Smooth muscle cell (in vitro differentiated cells): ENCODE data around the gene NMS. TPM values are rescaled to one million over a fixed set of nuclear protein-coding genes. Genes with fewer than 3 reads are reported as not detected.

Experiments
- DNase-seq: peaks from one replicate; lab custom pipeline; 2025; ENCODE audit not compliant: unreplicated experiment; lab: John Stamatoyannopoulos, UW
- H2AFZ ChIP-seq: fragments of 200-600 bp; sonication (generic); 2 replicates; pipeline ENCODE4 v1.6.0; 2016; ENCODE audit warnings: antibody characterized with exemption, low read depth, mild to moderate bottlenecking
- H3F3A ChIP-seq: fragments of 200-600 bp; sonication (generic); 2 replicates; pipeline ENCODE4 v1.6.0; 2017; ENCODE audit warnings: antibody characterized with exemption, low read depth
- H3K27ac ChIP-seq: fragments of 200-600 bp; sonication (generic); 2 replicates; pipeline ENCODE4 v1.5.1; 2016; ENCODE audit warnings: low read depth, mild to moderate bottlenecking
- H3K27me3 ChIP-seq: fragments of 200-600 bp; sonication (generic); 2 replicates; pipeline ENCODE4 v1.6.1; 2016; ENCODE audit warnings: low read depth, mild to moderate bottlenecking
- H3K36me3 ChIP-seq: fragments of 200-600 bp; sonication (generic); 2 replicates; pipeline ENCODE4 v1.5.1; 2016; ENCODE audit warnings: low read depth
- H3K4me1 ChIP-seq: fragments of 200-600 bp; sonication (generic); 2 replicates; pipeline ENCODE4 v1.5.1; 2016; ENCODE audit warnings: low read depth
- H3K4me2 ChIP-seq: fragments of 200-600 bp; sonication (generic); 2 replicates; pipeline ENCODE4 v1.6.0; 2016; ENCODE audit warnings: mild to moderate bottlenecking
- H3K4me3 ChIP-seq: fragments of 200-600 bp; sonication (generic); 2 replicates; pipeline ENCODE4 v1.5.1; 2016; ENCODE audit warnings: mild to moderate bottlenecking
- H3K79me2 ChIP-seq: fragments of 200-600 bp; sonication (generic); 2 replicates; pipeline ENCODE4 v1.6.0; 2016; ENCODE audit warnings: low read depth, mild to moderate bottlenecking
- H3K9ac ChIP-seq: fragments of 200-600 bp; sonication (generic); 2 replicates; pipeline ENCODE4 v1.6.0; 2016; ENCODE audit warnings: low read depth
- H3K9me3 ChIP-seq: fragments of 200-600 bp; sonication (generic); replicated peaks from 2 replicates; pipeline ENCODE4 v1.5.1; 2016; ENCODE audit warnings: low read depth
- H4K20me1 ChIP-seq: fragments of 200-600 bp; sonication (generic); 2 replicates; pipeline ENCODE4 v1.6.0; 2016; ENCODE audit warnings: low read depth
- CTCF ChIP-seq: fragments of 200-600 bp; sonication (generic); IDR thresholded peaks from 2 replicates; pipeline ENCODE4 v1.5.1; 2017; ENCODE audit warnings: borderline replicate concordance, mild to moderate bottlenecking, antibody characterized with exemption; ENCODE audit not compliant: insufficient read depth, poor library complexity, severe bottlenecking
- WGBS: methylation state at CpG from one replicate; pipeline ENCODE4 v1.1.7; 2016; ENCODE audit warnings: low lambda C conversion rate; 5-methylcytosine and 5-hydroxymethylcytosine counted together
- polyA plus RNA-seq: library from polyadenylated mRNA; unstranded; fragments of >200 nt; fragmentation: Nextera tagmentation; extraction: Ambion mirVana; gene quantifications from 2 replicates; pipeline ENCODE4 v1.2.1, GENCODE V29; 2016
- total RNA-seq: library from RNA; depleted of rRNA; stranded (reverse); fragments of >200 nt; gene quantifications from 2 replicates; pipeline ENCODE4 v1.2.3, GENCODE V29; 2014

Gene NMS
- total and polyA plus RNA-seq, 2 experiments from 2014 or later = not detected

DNA sequence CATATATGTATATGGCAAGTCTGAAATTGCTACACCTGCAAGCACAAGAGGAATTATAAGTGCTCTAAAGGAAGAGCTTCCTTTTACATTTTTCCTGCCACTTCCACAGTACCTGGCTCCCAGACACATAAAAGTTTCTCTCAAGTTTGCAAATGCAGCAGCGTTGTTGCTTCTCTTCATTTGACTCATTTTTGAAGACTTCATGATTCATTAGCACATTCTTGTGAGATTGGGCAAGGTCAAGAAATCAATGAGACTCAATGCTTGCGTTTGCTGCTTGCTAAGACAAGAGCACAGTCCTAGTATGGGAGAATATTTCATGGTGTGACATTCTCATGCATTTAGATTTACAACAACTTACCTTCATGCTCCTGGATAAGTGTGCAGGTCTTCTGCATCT is 49.9 kb downstream of the NMS start:
- 82% methylated on average over 2 of the region's 2 CpGs for WGBS
- Histone ChIP-seq H2AFZ (no peak overlapping the region), H4K20me1 (no peaks in the 10 kb centered on the region), H3K4me2 (no peak overlapping the region), H3K9ac (no peak overlapping the region), H3K27ac (no peak overlapping the region), H3K36me3 (no peaks in the 10 kb centered on the region), H3F3A (no peaks in the 10 kb centered on the region), H3K79me2 (no peaks in the 10 kb centered on the region), H3K4me1 (no peaks in the 10 kb centered on the region), H3K9me3 (no peaks in the 10 kb centered on the region), H3K4me3 (no peak overlapping the region), H3K27me3 (no peaks in the 10 kb centered on the region)
- DNase-seq = no peak
- no peak for TF ChIP-seq CTCF

GRCh38 chr2:100522430-100522829 is 52.1 kb downstream of the NMS start:
- Histone ChIP-seq H2AFZ (no peak overlapping the region), H3K9me3 (no peaks in the 10 kb centered on the region), H4K20me1 (no peaks in the 10 kb centered on the region), H3K36me3 (no peaks in the 10 kb centered on the region), H3K4me3 (no peak overlapping the region), H3K79me2 (no peaks in the 10 kb centered on the region), H3K4me2 (no peak overlapping the region), H3F3A (no peaks in the 10 kb centered on the region), H3K27ac (no peak overlapping the region), H3K4me1 (no peaks in the 10 kb centered on the region), H3K9ac (no peak overlapping the region), H3K27me3 (no peaks in the 10 kb centered on the region)
- DNase-seq = no peak
- no peak for TF ChIP-seq CTCF
- 81% methylated on average over 1 of the region's 1 CpG for WGBS

GRCh38 chr2:100524331-100524730 is 54.0 kb downstream of the NMS start:
- no peak for DNase-seq
- WGBS = 86% methylated on average over 2 of the region's 2 CpGs
- no peaks in the 10 kb centered on the region for H3F3A ChIP-seq
- no peak overlapping the region for H3K27ac ChIP-seq
- no peaks in the 10 kb centered on the region for H4K20me1 ChIP-seq
- no peaks in the 10 kb centered on the region for H3K4me1 ChIP-seq
- no peak overlapping the region for H3K4me3 ChIP-seq
- no peak overlapping the region for H3K9ac ChIP-seq
- no peaks in the 10 kb centered on the region for H3K36me3 ChIP-seq
- H3K4me2 ChIP-seq = no peak overlapping the region
- TF ChIP-seq CTCF = no peak
- H3K27me3 ChIP-seq = no peaks in the 10 kb centered on the region
- no peaks in the 10 kb centered on the region for H3K79me2 ChIP-seq
- H2AFZ ChIP-seq = no peak overlapping the region
- H3K9me3 ChIP-seq = no peaks in the 10 kb centered on the region

DNA sequence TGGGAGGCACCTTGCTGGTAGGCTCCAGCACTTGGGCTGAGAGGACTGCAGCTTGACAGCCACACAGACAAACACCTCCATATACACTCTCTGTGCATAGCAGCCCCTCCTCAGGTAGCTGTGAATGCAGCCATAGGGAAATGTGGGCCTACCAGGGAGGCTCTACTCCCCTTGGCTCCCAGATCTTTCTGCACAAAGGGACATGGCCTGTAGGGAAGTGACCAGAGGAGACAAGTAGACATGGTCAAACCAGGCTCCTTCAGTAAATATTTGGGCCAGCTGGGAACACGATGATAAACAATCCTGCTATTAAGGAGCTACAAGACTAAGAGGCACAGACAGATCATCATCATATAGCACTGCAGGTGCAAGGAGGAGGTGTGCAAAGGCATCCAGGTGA is 56.6 kb downstream of the NMS start:
- Histone ChIP-seq H3K9ac (no peak overlapping the region), H3K27me3 (no peaks in the 10 kb centered on the region), H3K27ac (no peak overlapping the region), H3F3A (no peaks in the 10 kb centered on the region), H3K9me3 (no peaks in the 10 kb centered on the region), H3K36me3 (no peaks in the 10 kb centered on the region), H2AFZ (no peak overlapping the region), H3K79me2 (no peaks in the 10 kb centered on the region), H3K4me2 (no peak overlapping the region), H4K20me1 (no peaks in the 10 kb centered on the region), H3K4me1 (no peaks in the 10 kb centered on the region), H3K4me3 (no peak overlapping the region)
- WGBS = 43% methylated on average over 1 of the region's 1 CpG
- DNase-seq = no peak
- no peak for TF ChIP-seq CTCF
